GM06990 (cell line): ENCODE results near the gene CMSS1.

ENCODE experiments used
- DNase-seq: peaks from one replicate; pipeline ENCODE4 v3.0.0-alpha.2; 2011; ENCODE audit not compliant: insufficient read length; ENCODE audit errors: extremely low read depth
- H3K27me3 ChIP-seq: replicated peaks from 2 replicates; pipeline ENCODE4 v1.6.0; 2011; ENCODE audit warnings: low read length; ENCODE audit not compliant: control insufficient read depth, insufficient read depth
- H3K36me3 ChIP-seq: 2 replicates; pipeline ENCODE4 v1.5.1; 2011; ENCODE audit warnings: low read length; ENCODE audit not compliant: control insufficient read depth, insufficient read depth
- H3K4me3 ChIP-seq: replicated peaks from 2 replicates; pipeline ENCODE4 v1.5.1; 2011; ENCODE audit warnings: low read depth, mild to moderate bottlenecking, control low read depth, low read length
- CTCF ChIP-seq: IDR thresholded peaks from 2 replicates; pipeline ENCODE4 v1.5.1; 2011; ENCODE audit warnings: low read length, control low read depth, mild to moderate bottlenecking, inconsistent platforms; ENCODE audit not compliant: insufficient read depth, poor library complexity, severe bottlenecking

The CMSS1 gene

GRCh38 chr3:99872923-99873254, 55.2 kb downstream of the CMSS1 start:
- peak; percentile 76 for DNase-seq
- no peaks in the 10 kb centered on the region for H3K27me3 ChIP-seq

GRCh38 chr3:99873269-99874102, 55.8 kb downstream of the CMSS1 start:
- Histone ChIP-seq H3K4me3 (no peak overlapping the region), H3K27me3 (no peaks in the 10 kb centered on the region), H3K36me3 (no peaks in the 10 kb centered on the region)
- DNase-seq, result no peak
- TF ChIP-seq CTCF, result no peak

More at GRCh38 chr3:99872923-99873254, 55.2 kb downstream of the CMSS1 start:
- no peak overlapping the region for H3K4me3 ChIP-seq
- H3K36me3 ChIP-seq, result no peaks in the 10 kb centered on the region
- no peak for TF ChIP-seq CTCF

- no peaks in the 10 kb centered on the region for H3K27me3 ChIP-seq
- H3K36me3 ChIP-seq, result no peaks in the 10 kb centered on the region
These were observed 56.8 kb downstream of the CMSS1 start for GRCh38 chr3:99874237-99875002.

GRCh38 chr3:99875581-99875928, 57.9 kb downstream of the CMSS1 start:
- DNase-seq, result no peak
- Histone ChIP-seq H3K36me3 (no peaks in the 10 kb centered on the region), H3K4me3 (peak overlapping the region; percentile 76), H3K27me3 (no peaks in the 10 kb centered on the region)
- TF ChIP-seq CTCF, result no peak

More at GRCh38 chr3:99874237-99875002, 56.8 kb downstream of the CMSS1 start:
- no peak for TF ChIP-seq CTCF
- DNase-seq, result no peak
- H3K4me3 ChIP-seq, result no peak overlapping the region

- Histone ChIP-seq H3K36me3 (no peaks in the 10 kb centered on the region), H3K27me3 (no peaks in the 10 kb centered on the region), H3K4me3 (peak overlapping the region; percentile 76)
- TF ChIP-seq CTCF, result no peak
- peak; percentile 90 for DNase-seq
These were observed 58.5 kb downstream of the CMSS1 start for GRCh38 chr3:99875929-99876841.
